Measurements from ENCODE around the gene VAT1.
"Not testable (repeated sequence)": the region's sequence is repeated elsewhere in the genome, so short reads cannot be mapped to it uniquely, and the experiment has no call there.

VAT1 gene

DNA sequence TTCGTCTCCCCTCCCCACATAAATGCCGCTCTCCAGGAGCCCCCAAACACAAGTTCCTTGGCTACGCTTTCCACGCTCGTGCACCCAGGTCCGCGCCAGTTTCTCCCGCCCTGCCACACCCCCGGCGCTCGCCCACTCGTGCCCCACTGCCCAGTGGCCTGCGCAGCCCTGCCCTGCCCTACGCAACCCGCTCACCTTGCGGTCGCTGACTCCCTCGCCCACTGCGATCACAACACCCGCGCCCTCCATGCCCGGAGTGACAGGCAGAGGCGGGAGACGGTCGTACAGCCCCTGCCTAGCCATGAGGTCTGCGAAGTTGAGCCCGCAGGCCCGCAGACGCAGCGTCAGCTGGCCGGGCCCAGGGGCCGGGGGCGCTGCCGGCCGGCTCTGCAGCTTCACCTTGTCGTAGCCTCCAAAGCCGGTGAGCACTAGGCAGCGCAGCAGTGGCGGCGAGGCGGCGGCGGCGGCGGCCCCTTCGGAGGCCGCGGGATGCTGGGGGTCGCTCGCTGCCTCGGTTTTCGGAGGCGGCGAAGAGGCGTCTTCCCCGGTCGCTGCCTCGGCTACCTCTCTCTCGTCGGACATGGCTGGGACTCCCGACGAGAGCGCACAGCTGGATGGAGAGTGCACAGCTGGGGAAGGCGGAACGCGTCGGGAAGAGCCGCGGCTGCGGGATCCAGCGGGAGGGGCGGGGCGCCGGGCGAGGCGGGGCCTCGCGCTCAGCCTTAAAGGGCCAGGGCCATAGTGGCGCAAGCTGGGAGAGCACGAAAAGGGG lies at the start of gene VAT1:
Gene VAT1 (minus strand): TSS at position 645 of the 772 bp plus-strand sequence. CDS start 63 bp downstream, at position 582.
- peak; percentile 67 for DNase-seq

DNA sequence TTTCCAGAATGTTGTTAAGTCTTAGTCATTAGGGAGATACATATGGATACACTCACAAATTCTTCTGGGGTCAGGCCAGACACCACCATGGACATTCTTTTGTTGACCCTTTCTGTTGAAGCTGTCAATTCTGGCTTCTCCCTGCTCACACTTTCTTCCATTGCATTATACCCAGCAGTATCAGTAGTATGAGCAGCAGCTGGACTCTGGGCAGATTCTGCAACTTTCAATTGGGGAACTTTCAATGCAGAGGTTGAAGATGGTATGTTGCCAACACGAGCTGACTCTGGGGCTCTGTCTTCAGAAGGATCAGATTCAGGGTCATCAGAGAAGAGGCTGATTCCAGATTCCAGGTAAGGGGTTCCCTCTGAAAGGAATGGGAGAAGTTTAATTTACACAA lies 48.7 kb upstream of the VAT1 start:
- no peak for DNase-seq

DNA sequence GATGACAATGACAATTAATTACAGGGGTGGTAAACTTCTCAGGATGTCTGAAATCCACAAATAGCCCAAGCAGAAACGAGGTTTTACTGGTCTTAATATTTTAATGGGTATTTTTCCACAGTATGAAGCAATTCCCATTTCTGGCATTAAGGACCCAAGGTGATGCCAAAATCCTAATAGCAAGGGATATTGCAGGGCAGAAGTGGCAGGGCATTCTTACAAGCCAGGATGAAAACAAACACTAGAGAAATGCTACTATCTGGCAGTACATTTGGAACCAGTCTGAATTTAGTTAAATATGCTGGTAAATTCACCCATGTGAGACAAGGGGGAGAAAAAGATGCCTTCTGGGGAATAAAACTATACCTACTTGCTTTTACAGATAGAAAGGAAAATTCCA lies 48.1 kb upstream of the VAT1 start:
- DNase-seq, result no peak

DNA sequence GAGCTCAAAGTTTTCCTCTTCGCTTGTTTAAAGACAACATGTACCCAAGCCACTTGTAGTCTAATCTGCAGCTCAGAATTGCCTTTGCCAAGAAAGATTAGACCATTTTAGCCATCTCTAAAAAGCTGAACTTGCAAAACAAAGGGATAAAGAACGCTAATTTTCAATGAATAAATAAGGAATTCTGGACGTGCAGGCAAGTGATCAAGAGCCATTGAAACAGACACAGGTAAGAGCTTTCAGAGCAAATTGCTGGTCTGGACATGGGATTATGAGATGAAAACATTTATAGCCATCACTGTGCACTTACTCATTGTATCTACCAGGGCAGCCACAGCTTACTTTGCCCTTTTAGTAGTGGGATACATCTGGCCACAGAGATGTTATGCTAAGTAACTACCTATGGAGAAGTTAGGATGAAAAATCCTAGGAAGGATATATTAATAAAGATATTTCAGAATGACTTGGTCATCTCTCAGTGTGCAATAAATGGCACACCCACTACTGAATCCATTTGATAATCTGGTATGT lies 47.2 kb upstream of the VAT1 start:
- no peak for DNase-seq

DNA sequence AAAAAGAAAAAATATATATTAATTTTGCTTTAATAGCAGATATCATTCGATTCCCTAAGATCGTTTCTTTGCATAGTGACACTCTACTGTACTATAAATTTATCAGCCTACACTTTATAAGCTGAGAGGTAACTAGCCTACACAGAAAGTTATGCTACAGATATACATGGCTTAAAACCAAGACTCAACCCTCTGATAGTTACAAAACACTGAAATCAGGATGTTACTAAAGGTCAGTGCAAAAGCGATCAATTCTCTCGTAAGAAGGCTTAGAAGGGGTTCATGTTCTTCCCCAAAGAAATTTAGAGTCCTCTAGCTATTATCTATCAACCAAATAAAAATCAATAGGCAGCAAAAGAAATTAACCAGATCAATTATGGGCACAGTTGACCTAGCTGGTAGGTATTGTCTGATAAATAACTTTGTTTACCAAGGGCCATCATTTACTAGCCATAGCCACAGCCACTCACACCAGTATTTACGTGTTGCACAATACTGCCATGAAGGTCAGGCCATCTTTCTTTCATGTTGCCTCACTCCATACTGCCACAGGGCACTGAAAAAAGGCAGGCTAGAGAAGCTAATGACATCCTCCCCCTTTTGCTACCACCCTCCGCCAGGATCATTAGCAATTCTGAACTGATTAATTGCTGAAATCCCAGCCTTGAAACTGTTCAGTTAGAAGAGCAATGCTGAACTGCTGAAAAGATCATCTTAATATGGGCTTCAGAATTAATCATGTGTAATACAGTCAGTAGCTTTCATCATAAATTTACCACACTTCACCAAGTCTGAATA lies 46.6 kb upstream of the VAT1 start:
- no peak for DNase-seq

DNA sequence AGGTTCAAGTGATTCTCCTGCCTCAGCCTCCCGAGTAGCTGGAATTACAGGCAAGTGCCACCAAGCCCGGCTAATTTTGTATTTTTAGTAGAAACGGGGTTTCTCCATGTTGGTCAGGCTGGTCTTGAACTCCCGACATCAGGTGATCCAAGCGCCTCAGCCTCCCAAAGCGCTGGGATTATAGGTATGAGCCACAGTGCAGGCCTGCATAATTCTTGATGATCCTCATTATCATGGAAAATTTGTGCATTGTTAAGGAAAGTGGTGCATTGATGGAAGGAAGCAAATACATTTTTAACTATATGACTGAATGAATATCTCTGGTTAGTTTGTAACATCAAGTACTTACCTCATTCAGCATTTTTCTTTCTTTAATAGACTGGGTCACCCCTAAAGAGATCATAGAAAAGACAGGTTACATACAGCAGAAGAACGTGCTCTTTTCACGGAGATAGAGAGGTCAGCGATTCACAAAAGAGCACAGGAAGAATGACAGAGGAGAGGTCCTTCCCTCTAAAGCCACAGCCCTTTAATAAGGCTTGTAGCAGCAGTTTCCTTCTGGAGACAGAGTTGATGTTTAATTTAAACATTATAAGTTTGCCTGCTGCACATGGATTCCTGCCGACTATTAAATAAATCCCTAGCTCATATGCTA lies 40.9 kb upstream of the VAT1 start:
- no peak for DNase-seq

DNA sequence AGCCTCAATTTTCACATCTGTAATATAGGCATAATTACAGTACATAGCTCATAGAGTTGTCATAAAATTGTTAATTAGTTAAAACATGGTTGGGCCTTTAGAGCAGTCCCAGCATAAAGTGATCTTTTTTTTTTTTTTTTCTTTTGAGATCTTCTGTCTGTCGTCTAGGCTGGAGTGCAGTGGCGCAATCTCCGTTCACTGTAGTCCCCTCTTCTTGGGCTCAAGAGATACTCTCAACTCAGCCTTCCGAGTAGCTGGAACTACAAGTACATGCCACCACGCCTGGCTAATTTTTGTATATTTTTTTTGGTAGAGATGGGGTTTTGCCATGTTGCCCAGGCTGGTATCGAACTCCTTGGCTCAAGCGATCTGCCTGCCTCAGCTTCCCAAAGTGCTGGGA lies 33.9 kb upstream of the VAT1 start:
- DNase-seq, result no peak

DNA sequence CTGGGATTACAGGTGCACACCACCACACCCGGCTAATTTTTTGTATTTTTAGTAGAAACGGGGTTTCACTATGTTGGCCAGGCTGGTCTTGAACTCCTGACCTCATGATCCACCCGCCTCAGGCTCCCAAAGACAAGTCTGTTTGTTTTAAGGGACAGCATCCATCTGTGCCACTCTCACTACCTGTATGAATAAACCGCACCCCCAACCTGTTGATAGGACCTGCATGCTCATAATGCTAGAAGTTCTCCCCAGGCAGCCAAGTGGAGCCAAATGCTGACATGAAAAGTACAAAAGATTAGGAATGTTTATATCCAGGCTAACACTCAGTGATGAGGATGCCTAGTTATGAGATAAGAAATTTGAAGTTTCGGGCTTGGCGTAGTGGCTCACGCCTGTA lies 30.8 kb upstream of the VAT1 start:
- not testable (repeated sequence) for DNase-seq

DNA sequence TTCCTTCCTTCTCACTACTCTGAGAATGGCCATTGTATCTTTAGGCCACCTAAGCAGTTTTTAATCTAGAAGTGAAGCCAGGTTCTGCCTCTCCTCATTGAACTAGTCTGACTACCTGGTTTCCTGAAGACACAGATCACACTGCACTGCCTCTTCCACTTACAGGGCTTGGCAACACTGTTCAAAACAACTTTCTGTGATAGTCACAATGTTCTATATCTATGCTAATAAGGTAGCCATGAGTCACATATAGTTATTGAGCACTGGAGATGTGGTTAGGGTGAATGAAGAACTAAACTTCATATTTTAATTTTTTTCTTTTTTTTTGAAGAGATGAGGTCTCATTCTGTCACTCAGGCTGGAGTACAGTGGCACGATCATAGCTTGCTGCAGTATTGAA lies 29.8 kb upstream of the VAT1 start:
- DNase-seq, result no peak

DNA sequence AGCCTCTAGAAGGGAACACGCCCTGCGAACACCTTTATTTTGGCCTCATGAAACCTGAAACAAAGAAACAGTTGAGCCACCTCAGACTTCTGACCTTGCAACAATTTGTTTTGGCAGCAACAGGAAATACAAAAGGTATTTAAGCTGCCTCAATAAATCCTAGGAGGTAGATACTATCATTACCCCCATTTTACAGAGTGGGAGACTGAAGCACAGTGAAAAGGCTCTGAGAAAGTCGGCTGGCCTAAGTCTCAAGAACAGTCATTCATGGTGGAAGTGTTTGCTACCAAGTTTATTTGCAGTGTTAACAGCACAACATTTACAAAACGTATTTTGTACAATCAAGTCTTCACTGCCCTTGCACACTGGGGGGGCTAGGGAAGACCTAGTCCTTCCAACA lies 21.8 kb upstream of the VAT1 start:
- no peak for DNase-seq

DNA sequence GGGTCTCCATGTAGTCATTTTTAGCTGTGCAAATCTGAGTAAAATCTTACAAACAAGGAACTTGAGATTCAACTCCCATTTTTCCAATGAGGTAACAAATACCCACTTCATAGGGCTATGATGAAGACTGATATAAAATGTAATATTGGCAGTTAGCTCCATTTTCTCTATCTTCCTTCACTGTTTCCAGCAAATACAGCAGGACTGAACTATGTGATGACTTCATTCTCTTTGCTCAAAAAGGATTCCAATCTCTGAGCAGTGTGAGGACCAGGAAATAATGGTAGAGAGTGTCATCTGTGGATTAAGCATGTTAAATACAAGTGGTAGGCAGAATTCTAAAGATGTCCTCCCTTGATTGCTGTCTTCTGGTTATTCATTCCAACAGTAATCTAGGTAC lies 21.1 kb upstream of the VAT1 start:
- no peak for DNase-seq

DNA sequence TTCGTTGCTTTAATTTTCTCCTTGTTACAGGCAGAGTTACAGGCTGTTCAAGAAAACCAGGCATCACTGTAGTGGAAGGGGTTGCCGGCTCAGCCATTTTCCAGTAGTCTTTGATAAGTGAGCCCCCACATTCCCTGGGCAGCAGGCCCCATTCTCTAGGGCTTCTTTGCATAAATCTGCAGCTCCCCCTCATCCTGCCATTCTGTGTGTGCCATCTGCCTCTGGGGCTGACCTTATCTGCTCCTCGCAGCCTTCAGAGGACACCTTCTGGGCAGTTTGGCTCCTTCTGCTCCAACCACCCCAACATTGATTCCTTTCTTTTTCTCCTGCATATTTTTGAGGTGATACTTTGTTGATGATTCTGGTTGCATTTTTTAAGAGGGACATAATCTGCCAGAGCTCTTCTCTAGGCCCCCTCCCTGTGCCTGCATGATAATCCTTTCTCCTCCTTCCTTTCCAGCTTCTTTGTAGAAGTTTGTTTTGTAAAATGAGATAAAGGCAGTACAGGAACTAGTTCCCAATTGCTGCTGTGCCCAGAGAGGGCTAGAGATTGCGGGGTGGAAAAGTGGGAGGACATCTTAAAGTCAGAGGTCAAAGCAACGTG lies 19.9 kb upstream of the VAT1 start:
- DNase-seq, result no peak

DNA sequence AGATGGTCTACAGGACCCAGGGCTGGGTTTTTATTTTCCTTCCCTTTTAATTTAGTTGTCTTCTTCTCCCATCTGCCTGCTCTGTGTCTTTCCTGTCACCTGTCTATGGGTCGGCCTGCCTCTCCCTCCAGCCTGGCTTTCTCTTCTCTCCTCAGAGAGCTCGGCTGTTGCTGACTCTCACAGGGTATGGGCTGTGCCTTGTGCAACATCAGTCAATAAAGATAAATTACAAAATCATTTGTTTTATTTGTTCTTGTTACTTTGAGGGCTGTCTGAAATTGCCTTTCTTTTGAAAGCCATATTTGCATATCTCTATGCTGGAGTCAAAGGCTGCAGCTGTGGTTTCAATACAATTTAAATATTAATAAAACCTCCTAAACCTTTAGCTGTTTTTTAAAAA lies 18.5 kb upstream of the VAT1 start:
- DNase-seq, result no peak

DNA sequence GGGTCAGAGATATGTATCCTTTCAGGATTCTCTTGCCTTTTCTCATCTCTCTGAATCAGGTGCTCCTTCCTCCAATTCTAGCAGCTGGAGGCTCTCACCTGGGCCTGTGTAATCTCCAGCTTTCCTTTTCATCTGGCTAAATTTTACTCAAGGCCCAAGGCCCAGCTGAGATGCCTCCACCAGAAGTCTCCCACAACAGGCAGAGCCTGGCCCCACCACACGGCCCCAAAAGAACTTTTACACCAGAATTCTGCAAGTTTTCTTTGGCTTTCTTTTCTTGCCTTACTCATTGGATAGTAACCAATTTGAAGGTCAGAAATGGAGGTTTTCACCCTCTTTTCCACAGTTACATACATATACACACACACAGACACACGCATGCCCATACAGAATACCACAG lies 17.5 kb upstream of the VAT1 start:
- DNase-seq, result no peak

DNA sequence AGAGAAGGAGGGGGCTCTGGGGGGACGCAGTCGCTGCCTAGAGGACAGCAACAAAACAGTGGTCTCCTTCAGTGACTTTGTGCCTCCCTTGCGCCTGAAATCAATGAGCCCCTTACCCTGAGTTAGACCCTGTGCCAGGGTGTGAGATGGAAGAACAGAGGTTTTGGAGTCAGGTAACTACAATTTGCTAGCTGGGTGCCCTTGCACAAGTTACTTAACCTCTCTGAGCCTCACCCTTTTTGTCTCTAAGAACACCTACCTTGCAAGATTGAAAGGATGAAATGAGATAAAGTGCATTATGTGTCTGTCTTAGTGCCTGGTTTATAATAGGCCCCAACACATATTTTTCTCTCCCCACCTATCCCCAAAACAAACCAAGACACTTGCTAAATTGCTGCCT lies 12.7 kb upstream of the VAT1 start:
- DNase-seq, result no peak

DNA sequence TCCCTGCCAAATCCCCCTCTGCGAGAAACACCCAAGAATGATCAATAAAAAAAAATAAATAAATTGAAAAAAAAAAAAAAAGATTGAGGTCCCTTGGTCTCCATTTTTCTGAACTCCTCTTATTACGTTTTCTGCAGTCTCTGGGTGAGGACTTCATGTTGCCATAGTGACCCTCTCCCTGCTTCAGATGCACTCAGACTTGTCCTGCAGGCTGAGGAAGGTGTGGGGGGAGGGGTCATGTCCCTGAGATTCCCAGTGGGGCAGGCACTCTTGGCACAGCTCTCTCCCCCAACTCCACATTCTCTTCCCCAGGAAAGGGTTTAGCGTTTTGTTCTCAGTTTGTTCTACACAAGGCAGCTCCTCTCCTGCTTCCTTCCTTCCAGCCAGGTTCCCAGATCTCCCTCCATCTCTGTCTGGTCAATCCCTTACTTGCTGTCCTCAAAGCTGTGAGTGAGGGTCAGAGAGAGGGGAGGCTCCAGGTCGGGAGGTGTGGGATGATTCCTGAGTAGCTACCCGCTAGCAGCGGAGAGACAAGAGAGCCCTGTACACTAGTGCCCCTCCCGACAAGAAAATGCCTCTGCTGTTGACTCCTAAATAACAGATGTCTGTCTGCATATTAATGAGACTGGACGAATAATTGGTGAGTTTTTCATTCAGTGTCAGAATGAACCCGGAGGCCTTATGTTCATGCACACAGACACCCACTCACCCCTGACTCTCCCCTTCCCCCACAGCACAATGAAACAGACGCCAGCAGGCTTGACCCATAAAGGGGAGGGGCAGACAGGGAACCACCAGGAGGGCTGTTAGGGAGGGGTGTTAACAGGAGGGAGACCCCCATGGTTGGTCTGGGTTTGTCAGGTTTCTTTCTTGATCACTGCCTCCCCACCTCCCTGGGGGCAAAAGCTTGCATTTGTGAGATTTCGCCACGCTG lies 12.0 kb upstream of the VAT1 start:
- no peak for DNase-seq

DNA sequence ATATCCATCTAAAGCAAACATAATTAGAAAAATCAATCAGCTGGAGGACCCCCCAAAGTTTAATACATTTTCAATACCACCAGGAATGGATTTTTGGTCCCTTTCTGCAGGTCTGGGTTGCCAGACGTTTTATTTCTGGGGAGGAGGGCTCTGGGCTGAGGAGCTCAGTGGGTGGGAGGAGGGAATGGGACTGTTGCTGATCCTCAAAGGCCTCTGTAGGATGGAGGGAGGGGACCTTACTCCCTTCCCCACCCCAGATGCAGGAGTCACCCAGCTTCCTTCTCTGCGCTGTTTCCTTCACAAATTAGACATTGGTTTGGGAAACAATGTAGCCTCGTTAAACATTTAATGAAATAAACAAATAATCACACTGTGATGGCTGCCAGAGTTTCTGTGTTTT lies 9.5 kb upstream of the VAT1 start:
- DNase-seq, result no peak

DNA sequence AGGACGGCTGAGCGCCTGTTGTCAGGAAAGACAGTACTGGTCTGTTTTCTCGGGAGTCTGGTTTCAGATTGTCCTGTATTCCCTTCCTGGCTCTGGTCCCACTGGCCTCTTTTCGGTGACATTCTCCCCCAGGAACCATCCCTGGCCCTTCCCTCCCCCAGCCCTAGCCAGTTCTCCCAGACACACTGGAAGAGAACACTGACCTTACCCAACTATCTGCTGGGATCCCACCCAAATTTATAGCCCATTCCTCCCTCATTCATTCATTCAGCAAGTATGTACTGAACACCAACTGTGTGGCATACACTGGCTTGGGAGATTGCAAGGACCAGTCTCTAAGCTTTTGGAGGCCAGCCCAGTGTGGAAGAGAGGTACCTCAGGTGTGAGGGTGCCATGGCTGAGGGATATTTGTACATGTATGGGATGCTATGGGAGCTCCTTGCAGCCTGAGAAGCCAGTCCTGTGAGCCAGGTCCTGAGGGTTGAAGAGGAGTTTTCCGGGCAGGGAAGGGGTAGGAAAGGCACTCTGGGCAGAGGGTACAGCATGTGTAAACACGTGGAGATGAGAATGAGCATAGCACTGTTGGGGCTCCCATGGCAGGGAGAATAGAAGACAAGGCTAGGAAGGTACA lies 8.1 kb upstream of the VAT1 start:
- DNase-seq, result no peak

DNA sequence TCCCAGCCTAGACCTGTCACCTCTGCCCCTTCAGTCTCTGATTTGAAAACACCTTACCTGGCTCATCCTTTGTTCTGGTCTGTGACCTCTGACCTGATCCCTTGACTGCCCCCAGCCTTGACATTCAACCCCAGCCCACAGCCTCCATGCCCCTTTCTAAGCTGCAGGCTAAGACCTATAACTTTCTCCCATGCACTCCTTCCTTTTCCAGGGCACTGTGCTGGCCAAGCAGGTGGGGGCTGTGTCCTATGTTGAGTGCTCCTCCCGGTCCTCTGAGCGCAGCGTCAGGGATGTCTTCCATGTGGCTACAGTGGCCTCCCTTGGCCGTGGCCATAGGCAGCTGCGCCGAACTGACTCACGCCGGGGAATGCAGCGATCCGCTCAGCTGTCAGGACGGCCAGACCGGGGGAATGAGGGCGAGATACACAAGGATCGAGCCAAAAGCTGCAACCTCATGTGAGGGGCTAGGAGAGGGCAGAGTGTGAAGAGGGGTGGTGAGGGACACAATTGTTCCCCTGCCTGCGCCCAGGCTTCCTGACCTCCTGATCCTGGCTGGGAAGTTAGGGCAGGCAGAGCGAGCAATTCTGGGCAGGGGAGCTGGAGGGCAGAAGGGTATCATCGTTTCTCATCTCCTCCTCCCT lies 6.2 kb upstream of the VAT1 start:
- DNase-seq, result no peak

DNA sequence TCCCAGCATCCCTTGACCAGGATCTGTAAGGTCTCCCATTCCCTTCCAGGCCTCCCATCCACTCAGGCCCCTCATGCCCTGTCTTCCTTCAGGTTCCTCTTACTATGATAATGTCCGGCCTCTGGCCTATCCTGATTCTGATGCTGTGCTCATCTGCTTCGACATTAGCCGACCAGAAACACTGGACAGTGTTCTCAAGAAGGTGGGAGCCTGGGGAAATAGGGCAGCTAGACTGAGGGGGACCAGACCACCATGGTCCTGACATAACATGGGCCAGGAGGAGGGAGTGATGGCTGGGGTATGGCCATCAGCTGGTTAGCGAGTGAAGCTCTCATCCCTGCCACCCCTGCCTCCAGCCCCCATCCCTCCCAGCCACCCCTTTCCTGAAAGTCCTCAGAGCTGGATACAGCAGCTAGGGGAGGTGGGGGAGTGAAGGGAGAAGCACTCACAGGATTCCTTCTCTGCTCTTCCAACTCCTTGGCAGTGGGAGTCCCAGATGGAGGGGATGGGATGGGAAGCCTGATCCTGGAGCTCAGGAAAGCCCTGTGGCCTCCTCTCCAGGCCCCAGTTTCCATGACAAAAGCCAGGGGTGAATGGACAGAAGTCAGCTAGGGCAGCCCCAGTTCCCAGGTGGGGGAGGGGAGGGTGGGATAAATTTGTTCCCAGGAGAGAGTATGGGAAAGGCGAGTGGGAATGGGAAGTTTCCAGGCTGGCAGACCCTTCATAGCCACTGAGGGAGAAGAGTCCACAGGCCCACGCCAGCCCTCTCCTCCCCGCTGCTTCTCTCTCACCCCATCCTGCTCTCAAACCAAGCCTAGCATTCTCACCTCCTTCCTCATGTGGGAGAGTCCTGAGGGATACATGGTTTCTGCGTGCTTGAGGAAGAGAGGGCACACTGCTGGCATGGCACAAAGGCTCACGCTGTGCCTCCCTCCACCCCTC lies 5.2 kb upstream of the VAT1 start:
- no peak for DNase-seq
